Lung (tissue), 12 donors: ENCODE measurements around the gene GLUD1. TPM values are rescaled to one million over a fixed set of nuclear protein-coding genes. Genes with fewer than 3 reads are reported as not detected.
"Not testable (repeated sequence)": the region's sequence is repeated elsewhere in the genome, so short reads cannot be mapped to it uniquely, and the experiment has no call there.

Source experiments
- ATAC-seq: fragments of 200-7000 bp; cut with Tn5 transposase; one replicate; pipeline ENCODE4 v1.9.1; 2020; ENCODE audit warnings: moderate number of reproducible peaks; ENCODE audit not compliant: insufficient read depth, low FRiP score
- DNase-seq, 3 donors: peaks; one replicate each; pipeline ENCODE4 v3.0.0-alpha.2; 2013 to 2017
- H3K27ac ChIP-seq, 2 donors: one replicate each; pipeline ENCODE4 v1.5.1; 2013; ENCODE audit warnings: mild to moderate bottlenecking in 2 of 2, moderate library complexity in 2 of 2, control low read depth in 1 of 2, inconsistent platforms in 1 of 2, low read depth in 1 of 2, low read length in 1 of 2
- H3K27me3 ChIP-seq, 3 donors: one replicate each; pipeline ENCODE4 v1.5.1; 2013; ENCODE audit warnings: low read length in 2 of 3; ENCODE audit not compliant: control insufficient read depth in 3 of 3, insufficient read depth in 3 of 3
- H3K36me3 ChIP-seq, 4 donors: one replicate each; pipeline ENCODE4 v1.5.1; 2013; ENCODE audit warnings: low read length in 4 of 4, mild to moderate bottlenecking in 1 of 4, moderate library complexity in 1 of 4; ENCODE audit not compliant: control insufficient read depth in 4 of 4, insufficient read depth in 4 of 4
- H3K4me1 ChIP-seq, 5 donors: one replicate each; pipeline ENCODE4 v1.5.1; 2013; ENCODE audit warnings: low read length in 5 of 5, mild to moderate bottlenecking in 2 of 5, moderate library complexity in 1 of 5; ENCODE audit not compliant: control insufficient read depth in 5 of 5, insufficient read depth in 5 of 5
- H3K4me3 ChIP-seq: one replicate; pipeline ENCODE4 v1.5.1; 2013; ENCODE audit warnings: mild to moderate bottlenecking, control low read depth, moderate library complexity
- H3K9ac ChIP-seq, 2 donors: one replicate each; pipeline ENCODE4 v1.5.1; 2013; ENCODE audit warnings: low read length in 2 of 2, control low read depth in 1 of 2; ENCODE audit not compliant: insufficient read depth in 1 of 2
- H3K9me3 ChIP-seq, 4 donors: one replicate each; pipeline ENCODE4 v1.5.1; 2013; ENCODE audit warnings: low read length in 3 of 4, mild to moderate bottlenecking in 1 of 4, moderate library complexity in 1 of 4; ENCODE audit not compliant: control insufficient read depth in 4 of 4, insufficient read depth in 3 of 4
- CTCF ChIP-seq: IDR thresholded peaks from 2 replicates; pipeline ENCODE4 v1.5.1; 2012; ENCODE audit warnings: mild to moderate bottlenecking; ENCODE audit errors: control extremely low read depth, extremely low read depth
- WGBS, 2 donors: extraction: QIAGEN DNeasy Blood & Tissue Kit; methylation state at CpG; one replicate each; pipeline ENCODE4 v1.1.7; 2013; 5-methylcytosine and 5-hydroxymethylcytosine counted together
- polyA plus RNA-seq, 2 donors: library from polyadenylated mRNA; stranded (reverse); fragments of 200-250 nt; gene quantifications; one replicate each; pipeline ENCODE4 v1.2.1, GENCODE V29; 2013
- total RNA-seq, 2 donors: library from RNA; depleted of rRNA in 1 of 2; stranded (reverse); fragments of >200 nt in 1 of 2; gene quantifications; one replicate each; pipeline ENCODE4 v1.2.1, GENCODE V29; 2014 to 2021
- donor health status: control.
- donor health status: control.
- donor health status: Bipolar disorder and iron deficiency.
- donor health status: healthy.
- donor health status: DM: yes; HTN: yes; CAD: no.

GLUD1 gene
- total and polyA plus RNA-seq, 4 donors: 52.7 to 133 (median 96.7) TPM

GRCh38 chr10:87090779-87091178, 3.9 kb downstream of the GLUD1 start:
- Histone ChIP-seq H3K4me1 (peaks cover 4 to 30% (median 15%) of the 10 kb centered on the region in 5 donors), H3K27ac (no peak overlapping the region), H3K27me3 (no peaks in the 10 kb centered on the region), H3K36me3 (peaks cover 0 to 8% (median 3%) of the 10 kb centered on the region in 4 donors), H3K9ac (no peak overlapping the region), H3K4me3 (no peak overlapping the region), H3K9me3 (no peaks in the 10 kb centered on the region)
- WGBS, 2 donors: 76 to 80% methylated on average over 4 of the region's 4 CpGs
- peak in 1 of 3 donors; percentile 4 for DNase-seq
- no peak for ATAC-seq
- TF ChIP-seq CTCF: no peak

GRCh38 chr10:87089746-87090145, 4.9 kb downstream of the GLUD1 start:
- Histone ChIP-seq H3K27me3 (no peaks in the 10 kb centered on the region), H3K4me3 (no peak overlapping the region), H3K4me1 (peaks cover 4 to 32% (median 18%) of the 10 kb centered on the region in 5 donors), H3K36me3 (peaks cover 0 to 8% (median 3%) of the 10 kb centered on the region in 4 donors), H3K9me3 (no peaks in the 10 kb centered on the region), H3K27ac (no peak overlapping the region), H3K9ac (no peak overlapping the region)
- no peak for TF ChIP-seq CTCF
- DNase-seq (no peak), ATAC-seq (no peak)
- WGBS, 2 donors: 88 to 92% methylated on average over 4 of the region's 4 CpGs

- Histone ChIP-seq H3K9me3 (no peaks in the 10 kb centered on the region), H3K9ac (no peak overlapping the region), H3K36me3 (peaks cover 0 to 8% (median 4%) of the 10 kb centered on the region in 4 donors), H3K4me3 (no peak overlapping the region), H3K27ac (no peak overlapping the region), H3K27me3 (no peaks in the 10 kb centered on the region), H3K4me1 (peaks cover 4 to 16% (median 8%) of the 10 kb centered on the region in 5 donors)
- no peak for TF ChIP-seq CTCF
- WGBS, 2 donors: 93 to 98% methylated on average over 1 of the region's 1 CpG
- DNase-seq (no peak), ATAC-seq (no peak)
These were observed 9.1 kb downstream of the GLUD1 start for GRCh38 chr10:87085537-87085936.

- H3K36me3 ChIP-seq, H3K27me3 ChIP-seq, H3K9me3 ChIP-seq, H3K4me3 ChIP-seq, H3K27ac ChIP-seq: not testable (repeated sequence)
- peaks cover 4 to 16% (median 7%) of the 10 kb centered on the region in 5 donors for H3K4me1 ChIP-seq
- H3K9ac ChIP-seq: peak overlapping the region in 1 of 2 donors; percentile 23
- ATAC-seq (peak; percentile 10), DNase-seq (peak in 2 of 3 donors; percentile 24 to 29)
These were observed 10.3 kb downstream of the GLUD1 start for GRCh38 chr10:87084291-87084782.

- not testable (repeated sequence) for ATAC-seq, H3K36me3 ChIP-seq, H3K9me3 ChIP-seq, H3K27me3 ChIP-seq, H3K4me3 ChIP-seq
- Histone ChIP-seq H3K4me1 (peaks cover 3 to 16% (median 7%) of the 10 kb centered on the region in 5 donors), H3K9ac (peak overlapping the region in 1 of 2 donors; percentile 23), H3K27ac (peak overlapping the region in 1 of 2 donors; percentile 67)
- DNase-seq: peak in 2 of 3 donors; percentile 27 to 35
- WGBS, 2 donors: 40 to 52% methylated on average over 5 of the region's 5 CpGs
These were observed 10.9 kb downstream of the GLUD1 start for GRCh38 chr10:87083576-87084290.

GRCh38 chr10:87082219-87082618, 12.4 kb downstream of the GLUD1 start:
- H3K27ac ChIP-seq: peak overlapping the region in 1 of 2 donors; percentile 22
- peaks cover 3 to 16% (median 6%) of the 10 kb centered on the region in 5 donors for H3K4me1 ChIP-seq
- ATAC-seq: peak; percentile 53
- H3K36me3 ChIP-seq, H3K4me3 ChIP-seq, H3K9me3 ChIP-seq, H3K9ac ChIP-seq, H3K27me3 ChIP-seq: not testable (repeated sequence)
- 47 to 78% methylated on average over 1 of the region's 1 CpG for WGBS, 2 donors
- peak in 2 of 3 donors; percentile 29 to 31 for DNase-seq
